HepG2 (cell line): ENCODE data around the gene CHN2. TPM values are rescaled to one million over a fixed set of nuclear protein-coding genes. Genes with fewer than 3 reads are reported as not detected.

ENCODE experiments used
- ATAC-seq: fragments of 200-7000 bp; cut with Tn5 transposase; 3 replicates; pipeline ENCODE4 v1.9.1; 2020; ENCODE audit warnings: mild to moderate bottlenecking, moderate library complexity
- BruUV-seq: library from RNA; stranded (reverse); fragments of 400-500 nt; replicated peaks from 2 replicates; lab custom pipeline; 2021; lab: Mats Ljungman, UMichigan
- CTCF ChIA-PET: fragments of 300-600 bp; formaldehyde crosslinking; extraction: SDS; loops from one replicate; lab custom pipeline; 2021; ENCODE audit warnings: low total read pairs, inconsistent platforms, low intra/inter-chr PET ratio; lab: Yijun Ruan, JAX
- POLR2A ChIA-PET: fragments of 350-600 bp; sonication (Branson Sonifier 250); formaldehyde crosslinking; loops from one replicate; lab custom pipeline; 2020; ENCODE audit warnings: antibody characterized with exemption, inconsistent platforms; lab: Yijun Ruan, JAX
- DNase-seq: peaks from one replicate; pipeline ENCODE4 v3.0.0-alpha.2; 2015; ENCODE audit warnings: low spot score
- FAIRE-seq: peaks from 3 replicates; lab custom pipeline; 2011; peaks lifted over from hg19 to GRCh38; lab: Jason Lieb, UNC
- H2AFZ ChIP-seq: one replicate; pipeline ENCODE4 v1.6.1; 2011; ENCODE audit warnings: low read length, inconsistent platforms
- H3K27ac ChIP-seq: fragments of 300-600 bp; 3 replicates; pipeline ENCODE4 v1.8.0; 2011; ENCODE audit warnings: mixed run types, mild to moderate bottlenecking, mixed read lengths, low read length, inconsistent platforms; ENCODE audit not compliant: insufficient read depth; ENCODE audit errors: extremely low read length
- H3K27me3 ChIP-seq, 2 experiments: fragments of 200-600 bp in 1 of 2; 2 replicates in 1 of 2; 3 replicates in 1 of 2; pipeline versions ENCODE4 v1.6.0 to v1.8.0; 2011; ENCODE audit warnings: low read length in 2 of 2, mild to moderate bottlenecking in 2 of 2, moderate library complexity in 2 of 2, inconsistent platforms in 1 of 2; ENCODE audit not compliant: insufficient read depth in 2 of 2, control insufficient read depth in 1 of 2
- H3K36me3 ChIP-seq, 2 experiments: fragments of 200-600 bp in 1 of 2; replicated peaks in 1 of 2; 2 replicates in 1 of 2; 3 replicates in 1 of 2; pipeline versions ENCODE4 v1.5.1 to v1.8.0; 2011; ENCODE audit warnings: low read length in 2 of 2, inconsistent platforms in 1 of 2; ENCODE audit not compliant: insufficient read depth in 2 of 2, control insufficient read depth in 1 of 2
- H3K4me1 ChIP-seq: 2 replicates; pipeline ENCODE4 v1.5.1; 2012; ENCODE audit warnings: low read length, inconsistent platforms; ENCODE audit not compliant: insufficient read depth
- H3K4me2 ChIP-seq: 2 replicates; pipeline ENCODE4 v1.6.0; 2011; ENCODE audit warnings: low read depth, low read length, inconsistent platforms
- H3K4me3 ChIP-seq, 3 experiments: fragments of 200-600 bp in 1 of 3; sonication (generic), shearing (Covaris generic) in 1 of 3; replicated peaks in 1 of 3; 2 replicates each; pipeline ENCODE4 v1.5.1; 2011 to 2016; ENCODE audit warnings: low read length in 3 of 3, inconsistent platforms in 2 of 3, low read depth in 2 of 3, mild to moderate bottlenecking in 2 of 3, control low read depth in 1 of 3, mixed read lengths in 1 of 3; ENCODE audit not compliant: insufficient read depth in 1 of 3
- H3K79me2 ChIP-seq: one replicate; pipeline ENCODE4 v1.6.1; 2011; ENCODE audit warnings: low read length, inconsistent platforms; ENCODE audit not compliant: insufficient read depth
- H3K9ac ChIP-seq: 2 replicates; pipeline ENCODE4 v1.6.0; 2011; ENCODE audit warnings: mild to moderate bottlenecking, low read depth, low read length, inconsistent platforms; ENCODE audit not compliant: insufficient read depth
- H3K9me3 ChIP-seq: 2 replicates; pipeline ENCODE4 v1.5.1; 2012; ENCODE audit warnings: mild to moderate bottlenecking, low read length
- H4K20me1 ChIP-seq: 2 replicates; pipeline ENCODE4 v1.6.0; 2011; ENCODE audit warnings: inconsistent platforms, mild to moderate bottlenecking, low read length, moderate library complexity; ENCODE audit not compliant: insufficient read depth
- AHR ChIP-seq: IDR thresholded peaks from 2 replicates; pipeline ENCODE4 v1.6.1; 2018; ENCODE audit warnings: missing genetic modification reagents, missing compliant biosample characterization
- DRAP1 ChIP-seq: IDR thresholded peaks from 2 replicates; pipeline ENCODE4 v1.6.1; 2016; ENCODE audit warnings: missing genetic modification reagents, missing compliant biosample characterization
- ELF3 ChIP-seq: IDR thresholded peaks from 2 replicates; pipeline ENCODE4 v1.6.1; 2016; ENCODE audit warnings: missing genetic modification reagents, missing compliant biosample characterization
- HDAC2 ChIP-seq: sonication (generic); formaldehyde crosslinking; IDR thresholded peaks from 2 replicates; pipeline ENCODE4 v1.4.0; 2020; ENCODE audit warnings: missing genetic modification reagents
- PAF1 ChIP-seq: IDR thresholded peaks from 2 replicates; pipeline ENCODE4 v1.6.1; 2016; ENCODE audit warnings: missing genetic modification reagents, missing compliant biosample characterization
- PAX8 ChIP-seq: sonication (generic); formaldehyde crosslinking; IDR thresholded peaks from 2 replicates; pipeline ENCODE4 v1.8.0; 2022; ENCODE audit warnings: mild to moderate bottlenecking, missing genetic modification reagents, borderline replicate concordance
- ZNF143 ChIP-seq: sonication (generic); formaldehyde crosslinking; IDR thresholded peaks from 2 replicates; pipeline ENCODE4 v1.4.0; 2020; ENCODE audit warnings: missing genetic modification reagents
- ZSCAN12 ChIP-seq: sonication (generic); formaldehyde crosslinking; IDR thresholded peaks from 2 replicates; pipeline ENCODE4 v1.9.0; 2021; ENCODE audit warnings: mild to moderate bottlenecking, missing genetic modification reagents
- WGBS: methylation state at CpG from one replicate; pipeline ENCODE4 v1.1.6; 2017; ENCODE audit warnings: low lambda C conversion rate; 5-methylcytosine and 5-hydroxymethylcytosine counted together
- in situ Hi-C: cut with HindIII; loops from 2 replicates; pipeline ENCODE4 v1.10.0; 2017; ENCODE audit warnings: low pct_unique_long_range_greater_than_20kb; ENCODE audit not compliant: extremely low pct_ligation_motif_present
- intact Hi-C: fragments of 100-400 bp; cut with micrococcal nuclease; formaldehyde crosslinking; loops from one replicate; pipeline ENCODE4 v1.10.0; 2022; ENCODE audit not compliant: unreplicated experiment
- polyA plus RNA-seq, 8 experiments: library from polyadenylated mRNA; depleted of rRNA in 3 of 8; stranded (reverse) in 7 of 8; unstranded in 1 of 8; fragments of >200 nt; fragmentation: Illumina TruSeq in 4 of 8; extraction: Trizol in 4 of 8; gene quantifications; 2 replicates each; pipeline versions ENCODE4 v1.2.1 to v1.2.3, GENCODE V29; 2011 to 2016; ENCODE audit warnings: low read depth in 4 of 8, missing spikeins in 1 of 8, mixed read lengths in 1 of 8; ENCODE audit not compliant: insufficient read depth in 1 of 8
- total RNA-seq, 5 experiments: library from RNA; depleted of rRNA; stranded (reverse); fragments of >200 nt; fragmentation: Illumina TruSeq; extraction: Trizol; gene quantifications; 2 replicates each; pipeline ENCODE4 v1.2.3, GENCODE V29; 2016; ENCODE audit warnings: low read depth in 1 of 5
- TF ChIP-seq, protein P1 (sequence below): sonication (generic); formaldehyde crosslinking; IDR thresholded peaks from 2 replicates; pipeline ENCODE4 v1.4.0; 2020; ENCODE audit warnings: missing genetic modification reagents

The CHN2 gene
- total and polyA plus RNA-seq, 2 of the 13 experiments (the other 11 are each of a cell fraction or from before 2014, with no cell fraction given), result 23.5 to 30.5 TPM

DNA sequence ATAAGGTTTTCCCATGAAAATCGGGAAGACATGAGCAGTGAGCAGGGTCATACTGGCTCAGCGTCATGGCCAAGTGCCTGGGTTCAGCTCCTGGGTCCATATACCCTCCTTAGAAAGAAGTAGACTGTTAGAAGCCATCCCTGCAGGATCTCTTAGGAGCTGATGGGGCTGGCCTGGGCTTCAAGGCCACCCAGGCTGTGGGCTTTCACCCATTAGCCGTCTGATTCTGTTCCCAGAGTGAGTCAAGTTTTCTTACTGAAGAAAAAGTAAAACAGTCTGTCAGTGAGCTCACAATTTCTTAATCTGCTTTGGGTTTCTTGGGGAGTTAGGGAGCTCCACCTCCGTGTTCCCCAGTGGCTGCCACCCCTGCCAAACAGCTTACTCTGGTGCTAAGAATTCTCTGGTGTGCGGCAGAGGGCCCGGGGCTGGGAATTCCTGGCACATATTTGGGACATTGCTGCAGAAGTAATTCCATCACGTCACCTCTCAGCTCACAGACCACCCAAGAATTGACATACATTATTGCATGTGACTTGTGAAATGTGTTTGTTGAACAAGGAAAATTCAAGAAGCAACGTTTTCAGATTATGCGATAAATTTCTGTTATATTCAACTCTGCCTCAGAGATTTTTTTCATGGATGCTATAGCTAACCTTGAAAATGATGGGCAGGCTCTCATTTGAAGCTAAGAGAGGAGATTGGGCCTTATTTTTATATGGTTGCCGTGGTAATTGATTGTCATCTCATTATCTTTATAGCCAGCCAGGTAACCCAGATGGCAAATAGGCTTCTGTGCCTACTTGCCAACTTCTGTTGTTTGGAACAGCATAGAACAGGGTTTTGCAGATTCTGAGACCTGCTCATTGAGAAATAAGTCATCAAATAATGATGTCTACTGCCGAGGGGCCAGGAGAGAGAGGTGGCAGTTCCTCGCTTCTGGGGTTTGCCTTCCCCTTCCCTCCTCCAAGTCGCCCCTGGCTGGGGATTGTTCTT is 166.4 kb downstream of the CHN2 start:
- H3K27me3 ChIP-seq, result no peaks in the 10 kb centered on the region
- no peak for FAIRE-seq
- no peaks in the 10 kb centered on the region for H3K9me3 ChIP-seq
- intact Hi-C loops (no loop called here), in situ Hi-C loops (no loop called here)
- no peaks in the 10 kb centered on the region for H3K4me1 ChIP-seq
- no peak overlapping the region for H3K4me3 ChIP-seq
- ChIA-PET POLR2A (no interaction called here), CTCF (no interaction called here)
- H2AFZ ChIP-seq, result no peak overlapping the region
- H3K27ac ChIP-seq, result no peak overlapping the region
- peaks cover 5 to 21% of the 10 kb centered on the region in 2 experiments; a peak in 4 of 5 replicates for H3K36me3 ChIP-seq
- H3K79me2 ChIP-seq, result no peaks in the 10 kb centered on the region
- TF ChIP-seq PAF1 (no peak), DRAP1 (CRISPR knock-in tag) (no peak)
- H3K9ac ChIP-seq, result no peak overlapping the region
- no peaks in the 10 kb centered on the region for H4K20me1 ChIP-seq
- WGBS, result 96% methylated on average over 11 of the region's 13 CpGs
- BruUV-seq, result no TSS peak
- ATAC-seq, result no peak
- H3K4me2 ChIP-seq, result no peak overlapping the region
- DNase-seq, result no peak

DNA sequence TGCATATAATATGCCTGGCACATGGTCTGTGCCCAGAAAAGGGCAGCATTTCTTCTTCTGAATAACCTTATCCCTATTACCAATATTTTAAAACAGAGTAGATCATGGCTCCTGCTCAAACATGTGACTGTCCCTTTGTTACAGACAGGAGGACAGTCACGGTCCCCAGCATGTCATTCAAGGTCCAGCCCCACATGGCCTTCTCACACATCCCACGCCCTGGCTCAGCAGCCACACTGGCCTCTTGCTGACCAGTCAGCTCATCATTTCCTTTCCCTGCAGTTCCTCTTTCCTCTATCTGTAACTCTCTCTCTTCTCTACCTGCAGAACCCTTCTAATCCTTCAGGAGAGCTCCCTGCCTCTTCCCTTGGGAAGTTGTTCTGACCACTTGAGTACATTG is 167.8 kb downstream of the CHN2 start:
- WGBS, result 94% methylated on average over 2 of the region's 2 CpGs
- H3K4me3 ChIP-seq, result no peak overlapping the region
- H2AFZ ChIP-seq, result no peak overlapping the region
- ChIA-PET POLR2A (no interaction called here), CTCF (no interaction called here)
- H3K4me2 ChIP-seq, result no peak overlapping the region
- intact Hi-C loops, result no loop called here
- no peaks in the 10 kb centered on the region for H3K9me3 ChIP-seq
- BruUV-seq, result no TSS peak
- peaks cover 5 to 8% of the 10 kb centered on the region in 2 experiments; a peak in 3 of 5 replicates for H3K36me3 ChIP-seq
- no peak overlapping the region for H3K9ac ChIP-seq
- TF ChIP-seq ZNF143 (no peak), HDAC2 (CRISPR knock-in tag) (no peak), ELF3 (CRISPR knock-in tag) (no peak), AHR (no peak), PAX8 (CRISPR knock-in tag) (no peak), ZSCAN12 (CRISPR knock-in tag) (no peak)
- TF ChIP-seq, protein P1, sequence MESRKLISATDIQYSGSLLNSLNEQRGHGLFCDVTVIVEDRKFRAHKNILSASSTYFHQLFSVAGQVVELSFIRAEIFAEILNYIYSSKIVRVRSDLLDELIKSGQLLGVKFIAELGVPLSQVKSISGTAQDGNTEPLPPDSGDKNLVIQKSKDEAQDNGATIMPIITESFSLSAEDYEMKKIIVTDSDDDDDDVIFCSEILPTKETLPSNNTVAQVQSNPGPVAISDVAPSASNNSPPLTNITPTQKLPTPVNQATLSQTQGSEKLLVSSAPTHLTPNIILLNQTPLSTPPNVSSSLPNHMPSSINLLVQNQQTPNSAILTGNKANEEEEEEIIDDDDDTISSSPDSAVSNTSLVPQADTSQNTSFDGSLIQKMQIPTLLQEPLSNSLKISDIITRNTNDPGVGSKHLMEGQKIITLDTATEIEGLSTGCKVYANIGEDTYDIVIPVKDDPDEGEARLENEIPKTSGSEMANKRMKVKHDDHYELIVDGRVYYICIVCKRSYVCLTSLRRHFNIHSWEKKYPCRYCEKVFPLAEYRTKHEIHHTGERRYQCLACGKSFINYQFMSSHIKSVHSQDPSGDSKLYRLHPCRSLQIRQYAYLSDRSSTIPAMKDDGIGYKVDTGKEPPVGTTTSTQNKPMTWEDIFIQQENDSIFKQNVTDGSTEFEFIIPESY, result no peak
- H4K20me1 ChIP-seq, result no peaks in the 10 kb centered on the region
- no peaks in the 10 kb centered on the region for H3K4me1 ChIP-seq
- no peaks in the 10 kb centered on the region for H3K79me2 ChIP-seq
- in situ Hi-C loops, result no loop called here
- no peak overlapping the region for H3K27ac ChIP-seq
- no peak for DNase-seq
- ATAC-seq, result no peak
- FAIRE-seq, result no peak
- no peaks in the 10 kb centered on the region for H3K27me3 ChIP-seq
